NB4 (cell line): ENCODE results near the gene FAM90A1.
"Not testable (repeated sequence)": the region's sequence is repeated elsewhere in the genome, so short reads cannot be mapped to it uniquely, and the experiment has no call there.

Source experiments
- DNase-seq: peaks from one replicate; pipeline ENCODE4 v3.0.0; 2010; ENCODE audit warnings: low read depth
- H3K4me3 ChIP-seq: one replicate; pipeline ENCODE4 v1.5.1; 2011; ENCODE audit warnings: mild to moderate bottlenecking, low read depth, low read length, moderate library complexity
- TF ChIP-seq, protein P1 (sequence below): IDR thresholded peaks from one replicate; pipeline ENCODE4 v1.5.1; 2012; ENCODE audit warnings: low read depth, low read length

The FAM90A1 gene

GRCh38 chr12:8218711-8219382 lies 8.6 kb downstream of the FAM90A1 start:
- not testable (repeated sequence) for H3K4me3 ChIP-seq, DNase-seq

DNA sequence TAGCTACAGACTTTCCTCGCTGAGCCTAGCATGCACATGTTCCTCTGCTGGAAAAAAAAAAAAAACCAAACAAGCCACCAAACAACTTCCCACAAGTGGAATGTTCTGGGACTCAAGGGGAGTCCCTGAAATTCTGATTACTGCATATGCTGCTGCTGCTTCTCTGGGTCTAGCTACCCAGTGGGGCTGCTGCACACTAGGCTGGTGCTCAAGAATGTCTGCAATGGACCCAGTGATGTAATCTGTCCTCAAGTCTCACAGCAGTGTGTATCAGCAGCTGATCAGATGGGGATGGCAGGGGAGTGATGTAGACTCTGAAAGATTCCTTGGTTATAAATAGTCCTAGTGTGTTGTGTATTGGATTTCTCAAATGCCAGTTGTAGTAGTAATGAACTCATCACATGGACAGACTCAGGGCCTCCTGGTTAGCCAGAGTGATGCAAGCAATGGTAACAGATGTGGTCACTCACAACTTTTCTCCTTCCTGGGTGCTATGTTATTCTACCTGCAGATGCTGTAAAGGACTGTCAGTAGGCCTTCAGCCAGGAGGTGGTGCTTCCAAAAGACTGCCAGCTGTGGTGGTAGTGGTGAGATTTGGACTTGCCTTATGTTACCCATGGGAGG lies 29.6 kb downstream of the FAM90A1 start:
- not testable (repeated sequence) for DNase-seq, H3K4me3 ChIP-seq

DNA sequence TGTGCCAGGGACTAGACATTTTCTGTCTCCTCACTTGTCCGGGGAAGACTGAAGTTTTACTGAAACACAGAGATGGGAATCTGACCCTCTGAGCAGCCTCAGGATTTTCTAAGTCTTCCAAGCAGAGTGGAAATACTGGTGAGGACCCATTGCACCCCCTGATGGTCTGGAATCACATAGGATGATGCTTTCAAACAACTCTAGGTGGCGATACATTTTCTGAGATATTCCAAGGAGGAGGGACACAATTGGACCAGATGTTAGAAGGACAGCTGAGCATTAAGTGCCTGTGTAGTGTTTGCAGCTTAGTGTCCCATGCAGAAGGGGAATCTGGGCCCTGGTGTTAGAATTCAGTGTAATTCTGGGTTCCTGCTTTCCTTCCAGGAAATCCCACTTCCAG lies 39.3 kb downstream of the FAM90A1 start:
- not testable (repeated sequence) for H3K4me3 ChIP-seq, DNase-seq

- H3K4me3 ChIP-seq, DNase-seq: not testable (repeated sequence)
These were observed 43.2 kb downstream of the FAM90A1 start for GRCh38 chr12:8184206-8184605.

- DNase-seq: not testable (repeated sequence)
These were observed 44.1 kb downstream of the FAM90A1 start for GRCh38 chr12:8183346-8183745.

GRCh38 chr12:8182923-8183322 lies 44.5 kb downstream of the FAM90A1 start:
- not testable (repeated sequence) for H3K4me3 ChIP-seq, DNase-seq

More at GRCh38 chr12:8183346-8183745, 44.1 kb downstream of the FAM90A1 start:
- H3K4me3 ChIP-seq: not testable (repeated sequence)

DNA sequence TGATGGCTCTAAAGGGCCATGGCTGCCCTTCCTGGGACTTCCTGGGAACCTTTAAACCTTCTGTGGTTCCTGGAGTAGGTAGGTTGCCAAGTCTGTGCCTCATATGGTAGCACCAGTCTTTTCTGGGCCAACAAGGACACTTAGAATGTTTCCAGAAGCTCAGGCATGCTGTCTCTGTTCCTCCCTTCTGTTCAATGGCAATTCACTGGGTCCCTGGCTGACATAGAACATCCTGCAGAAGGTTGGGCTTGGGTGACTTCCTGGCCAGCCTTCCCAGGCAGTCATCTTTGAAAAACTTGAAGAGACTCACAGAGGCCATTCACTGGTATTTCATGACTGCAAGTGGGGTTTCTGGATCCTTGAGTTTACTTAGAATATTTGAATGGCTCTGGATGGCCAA lies 46.1 kb downstream of the FAM90A1 start:
- H3K4me3 ChIP-seq, DNase-seq: not testable (repeated sequence)

GRCh38 chr12:8179989-8180585 lies 47.3 kb downstream of the FAM90A1 start:
- peak; percentile 74 for DNase-seq
- TF ChIP-seq, protein P1, sequence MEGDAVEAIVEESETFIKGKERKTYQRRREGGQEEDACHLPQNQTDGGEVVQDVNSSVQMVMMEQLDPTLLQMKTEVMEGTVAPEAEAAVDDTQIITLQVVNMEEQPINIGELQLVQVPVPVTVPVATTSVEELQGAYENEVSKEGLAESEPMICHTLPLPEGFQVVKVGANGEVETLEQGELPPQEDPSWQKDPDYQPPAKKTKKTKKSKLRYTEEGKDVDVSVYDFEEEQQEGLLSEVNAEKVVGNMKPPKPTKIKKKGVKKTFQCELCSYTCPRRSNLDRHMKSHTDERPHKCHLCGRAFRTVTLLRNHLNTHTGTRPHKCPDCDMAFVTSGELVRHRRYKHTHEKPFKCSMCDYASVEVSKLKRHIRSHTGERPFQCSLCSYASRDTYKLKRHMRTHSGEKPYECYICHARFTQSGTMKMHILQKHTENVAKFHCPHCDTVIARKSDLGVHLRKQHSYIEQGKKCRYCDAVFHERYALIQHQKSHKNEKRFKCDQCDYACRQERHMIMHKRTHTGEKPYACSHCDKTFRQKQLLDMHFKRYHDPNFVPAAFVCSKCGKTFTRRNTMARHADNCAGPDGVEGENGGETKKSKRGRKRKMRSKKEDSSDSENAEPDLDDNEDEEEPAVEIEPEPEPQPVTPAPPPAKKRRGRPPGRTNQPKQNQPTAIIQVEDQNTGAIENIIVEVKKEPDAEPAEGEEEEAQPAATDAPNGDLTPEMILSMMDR: peak; percentile 55
- H3K4me3 ChIP-seq: peak overlapping the region; percentile 25

DNA sequence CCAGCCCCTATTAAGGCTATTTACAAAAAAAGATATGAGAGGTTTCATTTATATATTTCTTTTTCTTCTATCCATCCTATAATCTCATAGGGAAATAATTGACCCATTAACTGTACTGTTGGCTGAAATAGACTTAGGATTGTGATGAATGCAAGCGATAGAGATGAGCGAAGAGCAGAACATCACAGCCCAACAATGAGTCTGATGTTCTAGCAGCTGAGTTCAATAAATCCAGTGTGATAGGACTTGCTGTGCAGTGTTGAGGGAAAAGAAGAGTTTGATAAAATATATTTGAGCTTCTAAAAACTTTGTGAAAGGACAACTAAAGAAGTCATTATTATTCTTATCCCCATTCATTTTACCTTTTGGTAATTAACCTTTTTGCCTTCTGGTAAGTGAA lies 54.5 kb downstream of the FAM90A1 start:
- H3K4me3 ChIP-seq, DNase-seq: not testable (repeated sequence)
